Body of pancreas (tissue), 4 donors: ENCODE data around the gene TNXB.

Experiments used
- POLR2A ChIP-seq, 3 donors: fragments of 450-650 bp; IDR thresholded peaks; one replicate each; pipeline ENCODE4 v1.6.1; 2016; ENCODE audit warnings: antibody characterized with exemption in 3 of 3, mild to moderate bottlenecking in 2 of 3
- TF ChIP-seq, protein P1 (sequence below), 7 experiments: fragments of 450-650 bp in 4 of 7; fragments of 200-600 bp in 3 of 7; sonication (generic) in 3 of 7; IDR thresholded peaks; one replicate each; pipeline ENCODE4 v1.5.1; 2016 to 2019; ENCODE audit warnings: antibody characterized with exemption in 7 of 7

DNA sequence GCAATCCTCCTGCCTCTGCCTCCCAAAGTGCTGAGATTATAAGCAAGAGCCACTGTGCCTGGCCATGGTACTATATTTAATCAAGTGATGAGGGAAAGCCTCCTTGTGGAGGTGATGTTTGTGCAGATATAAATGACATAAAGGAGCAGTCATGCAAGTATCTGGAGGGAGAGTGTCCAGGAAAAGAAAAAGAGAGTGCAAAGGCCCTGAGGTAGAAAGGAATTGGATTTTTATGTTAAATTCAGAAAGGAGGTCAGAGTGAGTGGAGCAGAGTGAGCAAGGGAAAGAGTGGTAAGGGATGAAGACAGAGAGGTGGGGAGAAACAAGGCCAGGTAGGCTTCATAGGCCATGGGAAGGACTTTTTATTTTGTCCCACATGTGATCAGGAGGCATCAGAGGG lies 28.3 kb upstream of the TNXB start:
- TF ChIP-seq, protein P1, sequence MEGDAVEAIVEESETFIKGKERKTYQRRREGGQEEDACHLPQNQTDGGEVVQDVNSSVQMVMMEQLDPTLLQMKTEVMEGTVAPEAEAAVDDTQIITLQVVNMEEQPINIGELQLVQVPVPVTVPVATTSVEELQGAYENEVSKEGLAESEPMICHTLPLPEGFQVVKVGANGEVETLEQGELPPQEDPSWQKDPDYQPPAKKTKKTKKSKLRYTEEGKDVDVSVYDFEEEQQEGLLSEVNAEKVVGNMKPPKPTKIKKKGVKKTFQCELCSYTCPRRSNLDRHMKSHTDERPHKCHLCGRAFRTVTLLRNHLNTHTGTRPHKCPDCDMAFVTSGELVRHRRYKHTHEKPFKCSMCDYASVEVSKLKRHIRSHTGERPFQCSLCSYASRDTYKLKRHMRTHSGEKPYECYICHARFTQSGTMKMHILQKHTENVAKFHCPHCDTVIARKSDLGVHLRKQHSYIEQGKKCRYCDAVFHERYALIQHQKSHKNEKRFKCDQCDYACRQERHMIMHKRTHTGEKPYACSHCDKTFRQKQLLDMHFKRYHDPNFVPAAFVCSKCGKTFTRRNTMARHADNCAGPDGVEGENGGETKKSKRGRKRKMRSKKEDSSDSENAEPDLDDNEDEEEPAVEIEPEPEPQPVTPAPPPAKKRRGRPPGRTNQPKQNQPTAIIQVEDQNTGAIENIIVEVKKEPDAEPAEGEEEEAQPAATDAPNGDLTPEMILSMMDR (IDR thresholded peaks at IDR 0.05) = no peak
- TF ChIP-seq POLR2A (IDR thresholded peaks at IDR 0.05) = no peak
